Measurements from ENCODE around the gene BSDC1.

DNA sequence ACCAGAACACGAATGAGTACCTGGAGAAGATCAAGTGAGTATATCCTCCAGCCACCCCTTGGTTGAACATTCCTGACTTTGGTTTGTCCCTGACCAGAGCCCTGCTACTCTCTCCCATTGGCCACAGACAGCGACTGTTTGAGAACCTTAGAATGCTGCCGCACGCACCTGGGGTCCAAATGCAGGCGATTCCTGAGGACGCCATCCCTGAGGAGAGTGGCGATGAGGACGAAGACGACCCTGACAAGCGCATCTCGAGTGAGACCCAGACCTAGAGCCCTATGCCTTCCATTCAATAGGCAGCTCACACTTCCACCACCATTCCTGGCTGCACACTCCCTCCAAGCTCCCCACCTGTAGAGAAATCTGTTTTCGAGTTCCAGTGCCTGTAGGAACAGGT lies 62.7 kb downstream of the BSDC1 start:
- TF ChIP-seq, protein P1, sequence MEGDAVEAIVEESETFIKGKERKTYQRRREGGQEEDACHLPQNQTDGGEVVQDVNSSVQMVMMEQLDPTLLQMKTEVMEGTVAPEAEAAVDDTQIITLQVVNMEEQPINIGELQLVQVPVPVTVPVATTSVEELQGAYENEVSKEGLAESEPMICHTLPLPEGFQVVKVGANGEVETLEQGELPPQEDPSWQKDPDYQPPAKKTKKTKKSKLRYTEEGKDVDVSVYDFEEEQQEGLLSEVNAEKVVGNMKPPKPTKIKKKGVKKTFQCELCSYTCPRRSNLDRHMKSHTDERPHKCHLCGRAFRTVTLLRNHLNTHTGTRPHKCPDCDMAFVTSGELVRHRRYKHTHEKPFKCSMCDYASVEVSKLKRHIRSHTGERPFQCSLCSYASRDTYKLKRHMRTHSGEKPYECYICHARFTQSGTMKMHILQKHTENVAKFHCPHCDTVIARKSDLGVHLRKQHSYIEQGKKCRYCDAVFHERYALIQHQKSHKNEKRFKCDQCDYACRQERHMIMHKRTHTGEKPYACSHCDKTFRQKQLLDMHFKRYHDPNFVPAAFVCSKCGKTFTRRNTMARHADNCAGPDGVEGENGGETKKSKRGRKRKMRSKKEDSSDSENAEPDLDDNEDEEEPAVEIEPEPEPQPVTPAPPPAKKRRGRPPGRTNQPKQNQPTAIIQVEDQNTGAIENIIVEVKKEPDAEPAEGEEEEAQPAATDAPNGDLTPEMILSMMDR (IDR thresholded peaks at IDR 0.05; ENCODE audit: insufficient read depth, low read length, poor library complexity, severe bottlenecking) = no peak
- TF ChIP-seq EZH2phosphoT487 (conservative IDR thresholded peaks at IDR 0.05; ENCODE audit: low read length) = no peak

All from SU-DHL-6 (cell line).